ENCODE measurements around the gene ITPR2.

Gene ITPR2

DNA sequence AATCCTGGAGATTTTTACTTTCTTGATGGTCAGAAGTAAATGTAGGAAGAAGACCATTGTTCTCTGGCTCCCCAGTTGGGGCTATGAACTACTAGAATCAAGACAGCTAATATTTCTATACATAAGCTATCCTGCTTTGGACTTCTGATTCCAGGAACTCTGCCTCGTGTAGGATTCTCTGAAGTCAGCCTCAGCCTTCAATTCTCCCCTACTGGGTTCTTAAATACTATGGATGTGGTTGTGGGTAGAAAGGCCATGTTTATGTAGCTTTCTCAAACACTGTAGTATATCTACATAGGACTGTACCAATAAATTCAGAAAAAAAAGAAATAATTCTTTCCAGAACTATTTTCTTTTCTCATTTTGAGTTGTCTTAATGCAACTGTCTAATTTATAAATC lies 302.5 kb downstream of the ITPR2 start:
- WGBS (ENCODE audit: extremely low coverage, insufficient coverage, insufficient read length) = no CpG with 5 or more reads among the region's 1 CpG
- no peak overlapping the region for H3K4me3 ChIP-seq (ENCODE audit: low read depth, low read length)

DNA sequence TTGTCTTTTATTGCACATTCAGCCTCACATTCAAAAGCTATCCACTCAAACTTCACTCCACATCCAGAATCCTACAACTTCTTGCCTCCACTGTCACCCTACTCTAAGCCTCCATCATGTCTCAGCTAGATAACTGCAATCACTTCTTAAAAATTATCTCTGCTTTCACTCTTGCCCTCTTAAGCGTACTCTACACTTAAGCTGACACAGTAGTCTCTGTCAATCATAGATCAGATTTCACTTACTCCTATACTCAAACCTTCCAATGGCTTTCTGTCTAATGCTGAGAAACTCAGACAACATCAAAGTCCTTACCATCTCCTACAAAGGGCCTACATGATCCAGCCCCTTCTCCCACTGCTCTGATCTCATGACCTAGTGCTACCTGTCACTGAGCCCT lies 304.1 kb downstream of the ITPR2 start:
- no peak overlapping the region for H3K18ac ChIP-seq (ENCODE audit: low read length)
- no CpG with 5 or more reads among the region's 1 CpG for WGBS (ENCODE audit: extremely low coverage, insufficient coverage, insufficient read length)

More for the DNA sequence above, 302.5 kb downstream of the ITPR2 start:
- Histone ChIP-seq H3K4me2 (ENCODE audit: low read length) (no peak overlapping the region), H3K79me2 (ENCODE audit: control insufficient read depth, insufficient read depth, low read length, poor library complexity) (no peaks in the 10 kb centered on the region), H3K79me1 (ENCODE audit: low read length) (no peaks in the 10 kb centered on the region), H3K4me1 (ENCODE audit: control insufficient read depth in 1 of 2, insufficient read depth in 2 of 2, low read length in 2 of 2) (no peaks in the 10 kb centered on the region), H4K12ac (ENCODE audit: low read depth, low read length) (no peak overlapping the region), H3K27ac (ENCODE audit: low read depth, low read length) (no peak overlapping the region), H2BK120ac (ENCODE audit: insufficient read depth, low read length, poor library complexity) (no peak overlapping the region), H3K14ac (ENCODE audit: low read length) (no peak overlapping the region), H2BK5ac (ENCODE audit: low read depth, low read length, poor library complexity) (no peak overlapping the region), H4K91ac (ENCODE audit: low read depth, low read length) (no peak overlapping the region), H3K23ac (ENCODE audit: low read length) (no peak overlapping the region), H3K36me3 (ENCODE audit: control insufficient read depth in 1 of 2, insufficient read depth in 2 of 2, low read length in 2 of 2) (no peaks in the 10 kb centered on the region), H3K27me3 (ENCODE audit: insufficient read depth, low read length) (no peaks in the 10 kb centered on the region), H2AFZ (ENCODE audit: insufficient read depth, low read length, poor library complexity) (no peak overlapping the region), H3K9ac (ENCODE audit: low read length) (no peak overlapping the region), H4K8ac (ENCODE audit: low read depth, low read length) (no peak overlapping the region), H3K9me3 (ENCODE audit: insufficient read depth, low read depth, low read length) (no peaks in the 10 kb centered on the region), H2BK12ac (ENCODE audit: low read length) (no peak overlapping the region), H3K4ac (ENCODE audit: low read depth, low read length) (no peak overlapping the region), H3K18ac (ENCODE audit: low read length) (no peak overlapping the region), H2AK5ac (ENCODE audit: low read length) (no peak overlapping the region)
- DNase-seq = no peak

DNA sequence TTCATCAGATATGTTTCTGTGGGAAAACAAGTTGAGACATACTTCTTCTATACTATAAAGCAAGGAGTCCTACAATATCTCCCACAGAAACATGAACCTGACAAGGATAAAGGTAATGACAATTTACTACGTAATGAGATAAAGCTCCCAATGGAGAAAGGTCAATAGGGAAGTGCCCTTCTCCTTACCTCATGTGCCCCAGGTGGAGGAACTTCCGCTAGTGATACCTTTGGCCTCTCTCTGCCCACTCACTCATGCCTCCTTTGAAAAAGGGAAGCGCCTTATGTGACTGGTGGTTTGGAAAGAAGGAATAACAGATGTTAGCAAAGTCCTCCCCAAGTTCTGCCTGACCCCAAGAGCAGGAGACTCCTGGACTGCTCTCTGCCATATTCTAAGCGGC lies 305.3 kb downstream of the ITPR2 start:
- Histone ChIP-seq H3K4me1 (ENCODE audit: control insufficient read depth in 1 of 2, insufficient read depth in 2 of 2, low read length in 2 of 2) (no peaks in the 10 kb centered on the region), H3K23ac (ENCODE audit: low read length) (no peak overlapping the region), H3K9ac (ENCODE audit: low read length) (no peak overlapping the region), H2AFZ (ENCODE audit: insufficient read depth, low read length, poor library complexity) (no peak overlapping the region), H4K12ac (ENCODE audit: low read depth, low read length) (no peak overlapping the region), H3K27me3 (ENCODE audit: insufficient read depth, low read length) (no peaks in the 10 kb centered on the region), H3K79me2 (ENCODE audit: control insufficient read depth, insufficient read depth, low read length, poor library complexity) (no peaks in the 10 kb centered on the region), H2BK5ac (ENCODE audit: low read depth, low read length, poor library complexity) (no peak overlapping the region), H3K4me2 (ENCODE audit: low read length) (no peak overlapping the region), H3K9me3 (ENCODE audit: insufficient read depth, low read depth, low read length) (no peaks in the 10 kb centered on the region), H3K27ac (ENCODE audit: low read depth, low read length) (no peak overlapping the region), H3K4me3 (ENCODE audit: low read depth, low read length) (no peak overlapping the region), H3K14ac (ENCODE audit: low read length) (no peak overlapping the region), H3K36me3 (ENCODE audit: control insufficient read depth in 1 of 2, insufficient read depth in 2 of 2, low read length in 2 of 2) (no peaks in the 10 kb centered on the region), H2BK12ac (ENCODE audit: low read length) (no peak overlapping the region), H3K79me1 (ENCODE audit: low read length) (no peaks in the 10 kb centered on the region), H4K91ac (ENCODE audit: low read depth, low read length) (no peak overlapping the region), H2BK120ac (ENCODE audit: insufficient read depth, low read length, poor library complexity) (no peak overlapping the region), H2AK5ac (ENCODE audit: low read length) (no peak overlapping the region), H3K4ac (ENCODE audit: low read depth, low read length) (no peak overlapping the region), H4K8ac (ENCODE audit: low read depth, low read length) (no peak overlapping the region), H3K18ac (ENCODE audit: low read length) (no peak overlapping the region)
- no peak for DNase-seq
- WGBS (ENCODE audit: extremely low coverage, insufficient coverage, insufficient read length) = no CpG with 5 or more reads among the region's 4 CpGs

More for the DNA sequence above, 304.1 kb downstream of the ITPR2 start:
- Histone ChIP-seq H2AK5ac (ENCODE audit: low read length) (no peak overlapping the region), H3K4me2 (ENCODE audit: low read length) (no peak overlapping the region), H3K27me3 (ENCODE audit: insufficient read depth, low read length) (no peaks in the 10 kb centered on the region), H3K23ac (ENCODE audit: low read length) (no peak overlapping the region), H3K14ac (ENCODE audit: low read length) (no peak overlapping the region), H3K4ac (ENCODE audit: low read depth, low read length) (no peak overlapping the region), H3K27ac (ENCODE audit: low read depth, low read length) (no peak overlapping the region), H4K12ac (ENCODE audit: low read depth, low read length) (no peak overlapping the region), H3K79me2 (ENCODE audit: control insufficient read depth, insufficient read depth, low read length, poor library complexity) (no peaks in the 10 kb centered on the region), H2BK120ac (ENCODE audit: insufficient read depth, low read length, poor library complexity) (no peak overlapping the region), H3K9ac (ENCODE audit: low read length) (no peak overlapping the region), H2AFZ (ENCODE audit: insufficient read depth, low read length, poor library complexity) (no peak overlapping the region), H4K91ac (ENCODE audit: low read depth, low read length) (no peak overlapping the region), H3K4me3 (ENCODE audit: low read depth, low read length) (no peak overlapping the region), H2BK5ac (ENCODE audit: low read depth, low read length, poor library complexity) (no peak overlapping the region), H3K4me1 (ENCODE audit: control insufficient read depth in 1 of 2, insufficient read depth in 2 of 2, low read length in 2 of 2) (no peaks in the 10 kb centered on the region), H3K36me3 (ENCODE audit: control insufficient read depth in 1 of 2, insufficient read depth in 2 of 2, low read length in 2 of 2) (no peaks in the 10 kb centered on the region), H2BK12ac (ENCODE audit: low read length) (no peak overlapping the region), H3K9me3 (ENCODE audit: insufficient read depth, low read depth, low read length) (no peaks in the 10 kb centered on the region), H4K8ac (ENCODE audit: low read depth, low read length) (no peak overlapping the region), H3K79me1 (ENCODE audit: low read length) (no peaks in the 10 kb centered on the region)
- no peak for DNase-seq

DNA sequence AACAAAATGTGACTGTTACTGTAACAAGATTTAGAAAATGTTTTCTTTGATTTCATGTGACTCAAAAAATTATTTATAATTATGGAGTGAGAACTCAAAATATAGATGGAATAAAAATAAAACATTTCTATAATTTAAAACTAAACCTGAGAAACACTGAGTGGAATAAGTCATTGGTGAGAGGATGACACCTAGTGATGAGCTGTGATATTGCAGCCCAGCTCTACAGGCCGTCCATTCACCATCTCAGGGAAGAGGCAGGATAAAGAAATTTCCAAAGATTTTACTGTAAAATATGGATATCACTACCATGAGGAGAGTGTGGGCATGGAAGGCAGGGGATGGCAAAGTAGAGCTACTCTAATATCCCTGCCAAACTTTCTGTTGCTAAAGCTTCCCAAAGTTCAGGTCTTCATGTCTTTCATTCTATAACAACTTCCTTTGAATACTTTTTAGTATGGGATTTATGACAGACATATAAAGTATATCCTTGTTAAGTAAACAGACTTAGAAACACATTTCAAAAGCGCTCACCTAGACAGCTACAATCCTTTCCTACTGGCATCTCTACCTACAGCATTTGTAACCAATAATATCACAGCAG lies 308.0 kb downstream of the ITPR2 start:
- H2AFZ ChIP-seq (ENCODE audit: insufficient read depth, low read length, poor library complexity) = no peak overlapping the region
- H3K9ac ChIP-seq (ENCODE audit: low read length) = no peak overlapping the region
- H4K91ac ChIP-seq (ENCODE audit: low read depth, low read length) = no peak overlapping the region
- H3K4me2 ChIP-seq (ENCODE audit: low read length) = no peak overlapping the region
- DNase-seq = peak; percentile 1 to 59
- H2BK5ac ChIP-seq (ENCODE audit: low read depth, low read length, poor library complexity) = no peak overlapping the region
- no peak overlapping the region for H4K8ac ChIP-seq (ENCODE audit: low read depth, low read length)
- no peak overlapping the region for H3K4ac ChIP-seq (ENCODE audit: low read depth, low read length)
- no peak overlapping the region for H2BK12ac ChIP-seq (ENCODE audit: low read length)
- no peak overlapping the region for H3K4me3 ChIP-seq (ENCODE audit: low read depth, low read length)
- no peak overlapping the region for H4K12ac ChIP-seq (ENCODE audit: low read depth, low read length)
- no peaks in the 10 kb centered on the region for H3K4me1 ChIP-seq (ENCODE audit: control insufficient read depth in 1 of 2, insufficient read depth in 2 of 2, low read length in 2 of 2)
- no peaks in the 10 kb centered on the region for H3K9me3 ChIP-seq (ENCODE audit: insufficient read depth, low read depth, low read length)
- H3K36me3 ChIP-seq (ENCODE audit: control insufficient read depth in 1 of 2, insufficient read depth in 2 of 2, low read length in 2 of 2) = no peaks in the 10 kb centered on the region
- H2AK5ac ChIP-seq (ENCODE audit: low read length) = no peak overlapping the region
- no peaks in the 10 kb centered on the region for H3K27me3 ChIP-seq (ENCODE audit: insufficient read depth, low read length)
- H3K23ac ChIP-seq (ENCODE audit: low read length) = no peak overlapping the region
- no peak overlapping the region for H2BK120ac ChIP-seq (ENCODE audit: insufficient read depth, low read length, poor library complexity)
- no CpG with 5 or more reads among the region's 2 CpGs for WGBS (ENCODE audit: extremely low coverage, insufficient coverage, insufficient read length)
- no peak overlapping the region for H3K27ac ChIP-seq (ENCODE audit: low read depth, low read length)
- H3K14ac ChIP-seq (ENCODE audit: low read length) = no peak overlapping the region
- H3K18ac ChIP-seq (ENCODE audit: low read length) = no peak overlapping the region
- H3K79me2 ChIP-seq (ENCODE audit: control insufficient read depth, insufficient read depth, low read length, poor library complexity) = no peaks in the 10 kb centered on the region
- H3K79me1 ChIP-seq (ENCODE audit: low read length) = no peaks in the 10 kb centered on the region

Data from trophoblast cell (in vitro differentiated cells and primary cell).